AG09309 (cell line): ENCODE results near the gene LY86.
"Not testable (repeated sequence)": the region's sequence is repeated elsewhere in the genome, so short reads cannot be mapped to it uniquely, and the experiment has no call there.

ENCODE experiments used
- DNase-seq: peaks from one replicate; pipeline ENCODE4 v3.0.0-alpha.2; 2010; ENCODE audit warnings: low read depth
- H3K4me3 ChIP-seq: 2 replicates; pipeline ENCODE4 v1.5.1; 2011; ENCODE audit warnings: mild to moderate bottlenecking, low read depth, low read length, moderate library complexity; ENCODE audit not compliant: control insufficient read depth
- TF ChIP-seq, protein P1 (sequence below): IDR thresholded peaks from 2 replicates; pipeline ENCODE4 v1.5.1; 2011; ENCODE audit warnings: mild to moderate bottlenecking, low read depth, low read length, inconsistent platforms; ENCODE audit not compliant: insufficient read depth, control insufficient read depth; ENCODE audit errors: missing control alignments

LY86 gene

GRCh38 chr6:6661191-6661590 is 72.7 kb downstream of the LY86 start:
- H3K4me3 ChIP-seq = no peak overlapping the region
- DNase-seq = no peak
- TF ChIP-seq, protein P1, sequence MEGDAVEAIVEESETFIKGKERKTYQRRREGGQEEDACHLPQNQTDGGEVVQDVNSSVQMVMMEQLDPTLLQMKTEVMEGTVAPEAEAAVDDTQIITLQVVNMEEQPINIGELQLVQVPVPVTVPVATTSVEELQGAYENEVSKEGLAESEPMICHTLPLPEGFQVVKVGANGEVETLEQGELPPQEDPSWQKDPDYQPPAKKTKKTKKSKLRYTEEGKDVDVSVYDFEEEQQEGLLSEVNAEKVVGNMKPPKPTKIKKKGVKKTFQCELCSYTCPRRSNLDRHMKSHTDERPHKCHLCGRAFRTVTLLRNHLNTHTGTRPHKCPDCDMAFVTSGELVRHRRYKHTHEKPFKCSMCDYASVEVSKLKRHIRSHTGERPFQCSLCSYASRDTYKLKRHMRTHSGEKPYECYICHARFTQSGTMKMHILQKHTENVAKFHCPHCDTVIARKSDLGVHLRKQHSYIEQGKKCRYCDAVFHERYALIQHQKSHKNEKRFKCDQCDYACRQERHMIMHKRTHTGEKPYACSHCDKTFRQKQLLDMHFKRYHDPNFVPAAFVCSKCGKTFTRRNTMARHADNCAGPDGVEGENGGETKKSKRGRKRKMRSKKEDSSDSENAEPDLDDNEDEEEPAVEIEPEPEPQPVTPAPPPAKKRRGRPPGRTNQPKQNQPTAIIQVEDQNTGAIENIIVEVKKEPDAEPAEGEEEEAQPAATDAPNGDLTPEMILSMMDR = no peak

DNA sequence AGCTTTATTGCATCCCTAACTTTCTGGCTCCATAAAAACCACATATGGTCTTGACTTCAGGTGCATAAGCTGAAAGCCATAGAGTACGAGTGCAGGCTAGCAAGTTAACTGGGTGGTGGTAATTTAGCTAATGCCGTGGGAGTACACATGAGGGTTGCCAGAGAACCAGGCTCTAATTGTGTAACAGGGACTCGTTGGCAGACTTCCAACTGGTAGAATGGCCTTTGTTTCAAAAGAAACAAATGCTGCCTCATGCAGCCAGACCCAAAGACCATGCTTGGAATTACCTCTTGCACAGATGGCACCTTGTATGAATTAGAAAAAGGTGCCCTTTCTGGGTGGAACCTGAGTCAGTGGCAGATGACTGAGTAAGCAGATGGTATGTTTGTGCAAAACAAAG is 73.2 kb downstream of the LY86 start:
- TF ChIP-seq, protein P1 = no peak
- DNase-seq = no peak
- no peak overlapping the region for H3K4me3 ChIP-seq

DNA sequence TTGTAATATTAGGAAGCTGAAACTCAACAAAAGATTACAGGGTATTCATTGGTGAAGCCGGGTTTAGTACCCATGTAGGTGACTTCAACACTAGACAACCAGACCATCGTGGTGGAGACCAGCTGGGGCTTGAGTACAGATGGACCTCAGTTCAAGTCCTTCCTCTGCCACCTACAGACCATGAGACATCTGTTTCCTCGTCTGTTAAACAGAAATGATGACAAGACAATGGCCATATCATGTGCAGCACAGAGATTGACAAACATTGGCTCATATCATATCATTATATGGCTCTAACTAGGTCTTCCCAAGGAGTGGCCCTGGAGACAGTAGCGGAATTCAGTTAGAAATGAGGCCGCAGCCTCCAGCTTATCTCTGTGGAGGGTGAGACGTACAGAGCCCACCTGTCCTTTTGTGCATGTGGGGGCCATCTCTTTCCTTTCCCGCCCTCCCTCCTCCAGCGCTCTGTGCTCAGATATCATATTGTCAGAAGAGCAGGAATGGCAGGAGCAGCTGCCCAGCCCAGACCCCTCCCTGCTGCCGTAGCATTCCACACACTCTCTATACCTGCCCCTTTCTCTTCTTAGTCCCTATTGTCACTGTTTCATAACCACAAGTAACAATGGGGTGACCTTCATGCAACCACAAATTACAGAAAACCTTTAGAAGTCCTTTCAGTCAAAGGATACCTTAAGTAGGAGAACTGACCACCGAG is 75.1 kb downstream of the LY86 start:
- H3K4me3 ChIP-seq = no peak overlapping the region
- no peak for DNase-seq
- TF ChIP-seq, protein P1 = no peak

DNA sequence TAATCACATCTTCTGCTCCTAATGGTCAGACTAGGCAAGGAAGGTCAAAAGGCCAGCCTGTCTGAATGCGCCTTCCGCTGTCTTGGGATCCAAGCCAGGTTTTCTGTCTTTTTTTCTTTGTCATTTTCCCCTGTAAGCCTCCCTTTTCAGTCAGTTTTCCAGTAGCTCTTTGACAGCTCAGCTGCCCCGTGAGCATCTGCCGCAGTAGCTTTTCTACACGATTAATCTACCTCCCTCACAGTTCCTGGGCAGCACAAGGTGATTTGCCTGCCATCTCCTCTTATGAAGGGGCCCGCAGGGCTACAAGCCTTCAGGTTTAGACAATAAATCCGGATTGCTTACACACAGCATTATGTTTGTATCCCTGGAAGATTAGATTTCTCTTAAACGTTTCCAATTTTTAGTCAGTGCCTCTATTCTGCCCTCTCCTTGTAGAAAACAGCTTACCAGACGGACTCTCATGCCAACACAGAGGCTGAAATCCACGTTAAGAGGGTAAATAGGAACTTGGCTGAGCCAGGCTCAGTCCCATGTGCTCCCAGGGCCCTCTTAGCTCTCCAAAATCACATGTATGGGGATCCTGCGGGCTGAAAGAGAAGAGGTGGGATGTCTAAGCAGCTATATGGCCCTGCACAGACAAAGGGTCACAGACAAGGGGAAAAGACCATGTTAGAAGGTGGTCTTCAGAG is 77.2 kb downstream of the LY86 start:
- no peak overlapping the region for H3K4me3 ChIP-seq
- TF ChIP-seq, protein P1 = no peak
- no peak for DNase-seq

- not testable (repeated sequence) for H3K4me3 ChIP-seq, DNase-seq
Observed at GRCh38 chr6:6670150-6670549, 81.6 kb downstream of the LY86 start.

- H3K4me3 ChIP-seq = no peak overlapping the region
- TF ChIP-seq, protein P1 = peak; percentile 42
- DNase-seq = no peak
Observed at GRCh38 chr6:6674872-6675271, 86.4 kb downstream of the LY86 start.

DNA sequence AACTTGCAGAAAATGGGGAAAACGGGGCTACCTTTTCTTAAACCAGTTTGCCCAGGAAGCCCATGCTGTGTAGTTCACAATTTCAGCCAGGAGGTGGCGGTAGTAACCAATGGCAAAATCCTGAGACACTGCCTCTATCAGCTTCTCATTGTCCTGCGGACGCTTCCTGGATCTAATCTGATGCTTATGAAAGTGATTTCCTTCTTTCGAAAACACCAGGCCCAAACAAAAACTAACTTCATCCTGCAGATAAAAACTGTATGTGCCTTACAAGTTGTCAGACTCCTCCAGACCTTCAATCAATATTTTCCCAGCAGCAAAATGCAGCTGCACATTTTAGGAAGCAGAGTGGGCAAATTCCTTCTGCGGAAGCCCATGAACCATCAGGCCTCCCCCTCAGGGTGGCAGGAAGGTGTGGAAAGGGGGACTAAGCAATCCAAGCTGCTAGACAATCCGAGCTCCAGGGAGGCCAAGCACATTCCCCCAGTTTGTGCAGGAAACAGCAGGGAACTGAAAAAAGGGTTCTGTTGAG is 88.5 kb downstream of the LY86 start:
- H3K4me3 ChIP-seq = no peak overlapping the region
- TF ChIP-seq, protein P1 = peak; percentile 94
- peak; percentile 31 for DNase-seq
